T-helper 2 cell treated with Interferon-gamma antibody and Interleukin-4, amounts not matched to agents 5 μg/mL and 100 μg/mL, for 36 hours (primary cell): Measurements from ENCODE around the gene PPY.
"Not testable (repeated sequence)": the region's sequence is repeated elsewhere in the genome, so short reads cannot be mapped to it uniquely, and the experiment has no call there.

Source experiments
- DNase-seq: peaks from one replicate; pipeline ENCODE4 v3.0.0; 2021; ENCODE audit warnings: low spot score
- H3K27ac Mint-ChIP-seq: one replicate; pipeline ENCODE4 v1.8.0; 2021; ENCODE audit warnings: mild to moderate bottlenecking, mixed read lengths
- H3K27me3 Mint-ChIP-seq: one replicate; pipeline ENCODE4 v1.8.0; 2021; ENCODE audit warnings: low read depth, mixed read lengths
- H3K36me3 Mint-ChIP-seq: one replicate; pipeline ENCODE4 v1.8.0; 2021; ENCODE audit warnings: low read depth, mixed read lengths
- H3K4me1 Mint-ChIP-seq: one replicate; pipeline ENCODE4 v1.8.0; 2021; ENCODE audit warnings: low read depth, mixed read lengths
- H3K4me3 Mint-ChIP-seq: one replicate; pipeline ENCODE4 v1.8.0; 2022; ENCODE audit warnings: mild to moderate bottlenecking, moderate library complexity, mixed read lengths
- H3K9me3 Mint-ChIP-seq: one replicate; pipeline ENCODE4 v1.8.0; 2021; ENCODE audit warnings: mixed read lengths

PPY gene

GRCh38 chr17:43974382-43975266 is 32.3 kb upstream of the PPY start:
- H3K4me3 Mint-ChIP-seq = no peak overlapping the region
- peaks cover 3% of the 10 kb centered on the region for H3K4me1 Mint-ChIP-seq
- DNase-seq = no peak
- H3K9me3 Mint-ChIP-seq = no peaks in the 10 kb centered on the region
- no peak overlapping the region for H3K27ac Mint-ChIP-seq
- no peaks in the 10 kb centered on the region for H3K36me3 Mint-ChIP-seq
- peaks cover 18% of the 10 kb centered on the region for H3K27me3 Mint-ChIP-seq

- not testable (repeated sequence) for H3K4me3 Mint-ChIP-seq, H3K27ac Mint-ChIP-seq, H3K4me1 Mint-ChIP-seq, DNase-seq, H3K36me3 Mint-ChIP-seq, H3K9me3 Mint-ChIP-seq
- H3K27me3 Mint-ChIP-seq = peaks cover 14% of the 10 kb centered on the region
Measured at GRCh38 chr17:43972444-43973212, 30.4 kb upstream of the PPY start.

- DNase-seq, H3K4me1 Mint-ChIP-seq, H3K27me3 Mint-ChIP-seq, H3K9me3 Mint-ChIP-seq, H3K4me3 Mint-ChIP-seq, H3K36me3 Mint-ChIP-seq, H3K27ac Mint-ChIP-seq: not testable (repeated sequence)
Measured at GRCh38 chr17:43971436-43971835, 29.2 kb upstream of the PPY start.

GRCh38 chr17:43970366-43970765 is 28.1 kb upstream of the PPY start:
- H3K4me3 Mint-ChIP-seq = no peak overlapping the region
- H3K27me3 Mint-ChIP-seq = peaks cover 10% of the 10 kb centered on the region
- H3K4me1 Mint-ChIP-seq = peaks cover 3% of the 10 kb centered on the region
- H3K27ac Mint-ChIP-seq = no peak overlapping the region
- no peaks in the 10 kb centered on the region for H3K36me3 Mint-ChIP-seq
- no peak for DNase-seq
- no peaks in the 10 kb centered on the region for H3K9me3 Mint-ChIP-seq

- H3K4me1 Mint-ChIP-seq = peaks cover 3% of the 10 kb centered on the region
- H3K4me3 Mint-ChIP-seq = no peak overlapping the region
- no peaks in the 10 kb centered on the region for H3K9me3 Mint-ChIP-seq
- H3K27me3 Mint-ChIP-seq = peaks cover 8% of the 10 kb centered on the region
- no peak overlapping the region for H3K27ac Mint-ChIP-seq
- no peaks in the 10 kb centered on the region for H3K36me3 Mint-ChIP-seq
- DNase-seq = no peak
Measured at GRCh38 chr17:43967251-43967875, 25.1 kb upstream of the PPY start.

- no peaks in the 10 kb centered on the region for H3K4me1 Mint-ChIP-seq
- H3K27ac Mint-ChIP-seq = no peak overlapping the region
- no peaks in the 10 kb centered on the region for H3K36me3 Mint-ChIP-seq
- no peak for DNase-seq
- no peaks in the 10 kb centered on the region for H3K9me3 Mint-ChIP-seq
- peaks cover 9% of the 10 kb centered on the region for H3K27me3 Mint-ChIP-seq
- no peak overlapping the region for H3K4me3 Mint-ChIP-seq
Measured at GRCh38 chr17:43966276-43966675, 24.0 kb upstream of the PPY start.

- no peak for DNase-seq
- H3K4me3 Mint-ChIP-seq = no peak overlapping the region
- no peaks in the 10 kb centered on the region for H3K4me1 Mint-ChIP-seq
- peaks cover 9% of the 10 kb centered on the region for H3K27me3 Mint-ChIP-seq
- no peak overlapping the region for H3K27ac Mint-ChIP-seq
- no peaks in the 10 kb centered on the region for H3K9me3 Mint-ChIP-seq
- H3K36me3 Mint-ChIP-seq = no peaks in the 10 kb centered on the region
Measured at GRCh38 chr17:43962479-43962878, 20.2 kb upstream of the PPY start.

- no peak for DNase-seq
- Mint-ChIP-seq H3K9me3 (no peaks in the 10 kb centered on the region), H3K4me1 (no peaks in the 10 kb centered on the region), H3K36me3 (no peaks in the 10 kb centered on the region), H3K27me3 (peaks cover 9% of the 10 kb centered on the region), H3K27ac (no peak overlapping the region), H3K4me3 (no peak overlapping the region)
Measured at GRCh38 chr17:43961954-43962353, 19.7 kb upstream of the PPY start.

GRCh38 chr17:43961292-43961691 is 19.0 kb upstream of the PPY start:
- not testable (repeated sequence) for H3K36me3 Mint-ChIP-seq, H3K4me1 Mint-ChIP-seq, DNase-seq, H3K27ac Mint-ChIP-seq, H3K4me3 Mint-ChIP-seq, H3K27me3 Mint-ChIP-seq, H3K9me3 Mint-ChIP-seq

- Mint-ChIP-seq H3K4me1 (no peaks in the 10 kb centered on the region), H3K9me3 (no peaks in the 10 kb centered on the region), H3K27ac (no peak overlapping the region), H3K36me3 (no peaks in the 10 kb centered on the region), H3K27me3 (peaks cover 24% of the 10 kb centered on the region), H3K4me3 (no peak overlapping the region)
- DNase-seq = no peak
Measured at GRCh38 chr17:43958748-43959352, 16.6 kb upstream of the PPY start.

- Mint-ChIP-seq H3K36me3 (no peaks in the 10 kb centered on the region), H3K9me3 (no peaks in the 10 kb centered on the region), H3K27ac (no peak overlapping the region), H3K4me1 (peaks cover 4% of the 10 kb centered on the region), H3K4me3 (no peak overlapping the region), H3K27me3 (peaks cover 42% of the 10 kb centered on the region)
- no peak for DNase-seq
Measured at GRCh38 chr17:43956222-43956621, 13.9 kb upstream of the PPY start.

- H3K27me3 Mint-ChIP-seq = peaks cover 58% of the 10 kb centered on the region
- H3K9me3 Mint-ChIP-seq = no peaks in the 10 kb centered on the region
- no peak for DNase-seq
- peak within 1 kb of the TSS; percentile 30 for H3K4me3 Mint-ChIP-seq
- no peak within 1 kb of the TSS for H3K27ac Mint-ChIP-seq
- H3K36me3 Mint-ChIP-seq = no peaks in the 10 kb centered on the region
- peaks cover 5% of the 10 kb centered on the region for H3K4me1 Mint-ChIP-seq
Measured at GRCh38 chr17:43953746-43954145, 11.5 kb upstream of the PPY start, which contains the start of gene PYY. PYY (minus strand) TSS chr17:43953940; CDS start chr17:43953483, 457 bp downstream.

GRCh38 chr17:43952724-43953666 is 10.7 kb upstream of the PPY start:
- Mint-ChIP-seq H3K36me3 (no peaks in the 10 kb centered on the region), H3K27me3 (peaks cover 58% of the 10 kb centered on the region), H3K27ac (no peak overlapping the region), H3K9me3 (no peaks in the 10 kb centered on the region), H3K4me3 (peak overlapping the region; percentile 30), H3K4me1 (peaks cover 5% of the 10 kb centered on the region)
- DNase-seq = no peak
